Adrenal gland (tissue), 5 donors: ENCODE measurements around the gene PRRG4.

Experiments used
- CTCF ChIP-seq, 6 experiments: fragments of 450-650 bp in 4 of 6; fragments of 200-600 bp in 2 of 6; sonication (generic) in 1 of 6; IDR thresholded peaks; 1 replicate in 5 of 6; 2 replicates in 1 of 6; pipeline versions ENCODE4 v1.5.1 to v1.8.0; 2016 to 2021; ENCODE audit warnings: antibody characterized with exemption in 6 of 6, mild to moderate bottlenecking in 2 of 6, moderate library complexity in 1 of 6
- POLR2A ChIP-seq, 2 donors: fragments of 450-650 bp; IDR thresholded peaks; one replicate each; pipeline ENCODE4 v1.6.1; 2017; ENCODE audit warnings: antibody characterized with exemption in 2 of 2, mild to moderate bottlenecking in 2 of 2, moderate library complexity in 1 of 2
- donor health status: DM: no; HTN: no; CAD: no.

- TF ChIP-seq POLR2A (IDR thresholded peaks at IDR 0.05) (no peak), CTCF (IDR thresholded peaks at IDR 0.05) (no peak)
These were observed 10.9 kb downstream of the PRRG4 start for GRCh38 chr11:32840587-32840986.
